ENCODE measurements around the gene KLHL11.
A peak's percentile ranks its signal among the peaks of the same experiment; 100 is the strongest.

- TF ChIP-seq POLR2A (IDR thresholded peaks at IDR 0.05; ENCODE audit: low read length) = peak; percentile 79
- no peak for TF ChIP-seq GATA1 (IDR thresholded peaks at IDR 0.05; ENCODE audit: low read depth, low read length)
Observed at GRCh38 chr17:41864836-41865595, at the start of gene KLHL11.
